Activated naive CD4-positive, alpha-beta T cell treated with anti-CD3 and anti-CD28 coated beads, Interleukin-2, amount 50 U/mL, for 24 hours (primary cell): ENCODE results near the gene ADGRF5.

Experiments used
- H3K27ac Mint-ChIP-seq: one replicate; pipeline ENCODE4 v1.8.0; 2021; ENCODE audit warnings: mild to moderate bottlenecking, mixed read lengths
- H3K27me3 Mint-ChIP-seq: one replicate; pipeline ENCODE4 v1.8.0; 2021; ENCODE audit warnings: mixed read lengths
- H3K36me3 Mint-ChIP-seq: one replicate; pipeline ENCODE4 v1.8.0; 2021; ENCODE audit warnings: mixed read lengths
- H3K4me1 Mint-ChIP-seq: one replicate; pipeline ENCODE4 v1.8.0; 2021; ENCODE audit warnings: mixed read lengths
- H3K4me3 Mint-ChIP-seq: one replicate; pipeline ENCODE4 v1.8.0; 2021; ENCODE audit warnings: mild to moderate bottlenecking, mixed read lengths
- H3K9me3 Mint-ChIP-seq: one replicate; pipeline ENCODE4 v1.8.0; 2021; ENCODE audit warnings: mixed read lengths

Gene ADGRF5, protein sequence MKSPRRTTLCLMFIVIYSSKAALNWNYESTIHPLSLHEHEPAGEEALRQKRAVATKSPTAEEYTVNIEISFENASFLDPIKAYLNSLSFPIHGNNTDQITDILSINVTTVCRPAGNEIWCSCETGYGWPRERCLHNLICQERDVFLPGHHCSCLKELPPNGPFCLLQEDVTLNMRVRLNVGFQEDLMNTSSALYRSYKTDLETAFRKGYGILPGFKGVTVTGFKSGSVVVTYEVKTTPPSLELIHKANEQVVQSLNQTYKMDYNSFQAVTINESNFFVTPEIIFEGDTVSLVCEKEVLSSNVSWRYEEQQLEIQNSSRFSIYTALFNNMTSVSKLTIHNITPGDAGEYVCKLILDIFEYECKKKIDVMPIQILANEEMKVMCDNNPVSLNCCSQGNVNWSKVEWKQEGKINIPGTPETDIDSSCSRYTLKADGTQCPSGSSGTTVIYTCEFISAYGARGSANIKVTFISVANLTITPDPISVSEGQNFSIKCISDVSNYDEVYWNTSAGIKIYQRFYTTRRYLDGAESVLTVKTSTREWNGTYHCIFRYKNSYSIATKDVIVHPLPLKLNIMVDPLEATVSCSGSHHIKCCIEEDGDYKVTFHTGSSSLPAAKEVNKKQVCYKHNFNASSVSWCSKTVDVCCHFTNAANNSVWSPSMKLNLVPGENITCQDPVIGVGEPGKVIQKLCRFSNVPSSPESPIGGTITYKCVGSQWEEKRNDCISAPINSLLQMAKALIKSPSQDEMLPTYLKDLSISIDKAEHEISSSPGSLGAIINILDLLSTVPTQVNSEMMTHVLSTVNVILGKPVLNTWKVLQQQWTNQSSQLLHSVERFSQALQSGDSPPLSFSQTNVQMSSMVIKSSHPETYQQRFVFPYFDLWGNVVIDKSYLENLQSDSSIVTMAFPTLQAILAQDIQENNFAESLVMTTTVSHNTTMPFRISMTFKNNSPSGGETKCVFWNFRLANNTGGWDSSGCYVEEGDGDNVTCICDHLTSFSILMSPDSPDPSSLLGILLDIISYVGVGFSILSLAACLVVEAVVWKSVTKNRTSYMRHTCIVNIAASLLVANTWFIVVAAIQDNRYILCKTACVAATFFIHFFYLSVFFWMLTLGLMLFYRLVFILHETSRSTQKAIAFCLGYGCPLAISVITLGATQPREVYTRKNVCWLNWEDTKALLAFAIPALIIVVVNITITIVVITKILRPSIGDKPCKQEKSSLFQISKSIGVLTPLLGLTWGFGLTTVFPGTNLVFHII (N-terminal part only)

GRCh38 chr6:46921731-46922130, at the start of gene ADGRF5:
Gene ADGRF5 (minus strand): TSS chr6:46921938. CDS start chr6:46906762, 15,176 bp downstream.
- Mint-ChIP-seq H3K27ac (no peak within 1 kb of the TSS), H3K4me3 (no peak within 1 kb of the TSS), H3K36me3 (no peaks in the 10 kb centered on the region), H3K9me3 (peaks cover 6% of the 10 kb centered on the region), H3K27me3 (peaks cover 1% of the 10 kb centered on the region), H3K4me1 (no peaks in the 10 kb centered on the region)

DNA sequence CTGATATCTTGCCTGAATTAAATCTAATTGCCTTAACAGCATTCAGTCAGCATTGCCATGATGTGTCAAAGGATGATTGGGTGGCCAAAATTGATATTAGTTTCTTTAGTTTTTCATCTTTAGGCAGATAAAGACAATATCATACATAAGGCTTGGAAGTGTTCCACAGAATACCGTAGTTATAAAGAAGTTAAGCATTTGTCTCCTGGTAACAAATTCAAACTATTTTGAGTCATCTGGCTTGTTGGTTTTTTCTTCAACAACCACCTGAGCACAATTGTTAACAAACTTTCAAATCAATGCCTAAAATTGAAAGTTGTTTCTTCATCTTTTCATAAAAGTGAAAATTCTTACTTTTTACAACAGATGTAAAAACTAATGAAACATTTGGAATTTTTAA, 47.5 kb upstream of the ADGRF5 start:
- Mint-ChIP-seq H3K27ac (no peak overlapping the region), H3K4me1 (no peaks in the 10 kb centered on the region), H3K9me3 (no peaks in the 10 kb centered on the region), H3K27me3 (peaks cover 8% of the 10 kb centered on the region), H3K36me3 (no peaks in the 10 kb centered on the region), H3K4me3 (no peak overlapping the region)

GRCh38 chr6:46967826-46968349, 46.1 kb upstream of the ADGRF5 start:
- Mint-ChIP-seq H3K27ac (no peak overlapping the region), H3K36me3 (no peaks in the 10 kb centered on the region), H3K27me3 (peaks cover 7% of the 10 kb centered on the region), H3K4me1 (no peaks in the 10 kb centered on the region), H3K4me3 (no peak overlapping the region), H3K9me3 (no peaks in the 10 kb centered on the region)

DNA sequence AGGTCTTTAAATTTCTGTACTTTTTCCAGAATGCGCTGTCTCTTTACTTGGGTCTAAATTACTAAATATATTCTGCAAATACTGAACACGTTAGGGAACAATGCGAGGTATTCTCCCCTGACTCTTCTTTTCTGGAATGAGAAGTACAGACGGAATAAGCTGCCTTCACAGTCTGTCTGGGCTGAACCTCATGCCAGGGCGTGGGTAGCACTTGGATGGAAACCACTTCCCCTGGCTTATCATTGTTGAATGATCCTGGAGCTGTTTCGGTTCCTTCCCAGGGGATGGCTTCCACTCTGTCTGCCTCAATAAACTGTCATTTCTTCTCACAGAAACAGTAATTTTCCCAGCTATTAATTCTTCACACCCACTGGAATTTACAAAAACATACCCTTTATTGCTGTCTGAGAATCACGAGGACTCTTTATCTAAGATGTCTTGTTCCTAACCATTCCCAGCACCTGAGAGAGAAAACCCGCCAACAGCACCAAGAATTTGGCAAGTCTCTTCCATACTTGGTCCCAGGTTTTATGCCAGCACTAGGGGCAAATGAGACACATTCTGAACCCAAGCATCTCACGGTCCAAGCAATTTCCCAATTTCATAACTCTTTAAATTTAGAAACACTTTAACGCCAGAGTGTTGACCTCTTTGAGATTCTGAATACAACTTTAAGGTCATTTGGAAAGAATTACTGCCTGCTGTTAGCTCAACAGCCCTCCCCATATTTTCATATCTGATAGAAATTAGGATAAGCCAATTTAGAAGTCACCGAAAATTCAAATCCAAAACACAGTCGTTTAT, 43.2 kb upstream of the ADGRF5 start:
- no peaks in the 10 kb centered on the region for H3K9me3 Mint-ChIP-seq
- no peaks in the 10 kb centered on the region for H3K4me1 Mint-ChIP-seq
- H3K27ac Mint-ChIP-seq = no peak overlapping the region
- no peak overlapping the region for H3K4me3 Mint-ChIP-seq
- H3K36me3 Mint-ChIP-seq = no peaks in the 10 kb centered on the region
- peaks cover 5% of the 10 kb centered on the region for H3K27me3 Mint-ChIP-seq

DNA sequence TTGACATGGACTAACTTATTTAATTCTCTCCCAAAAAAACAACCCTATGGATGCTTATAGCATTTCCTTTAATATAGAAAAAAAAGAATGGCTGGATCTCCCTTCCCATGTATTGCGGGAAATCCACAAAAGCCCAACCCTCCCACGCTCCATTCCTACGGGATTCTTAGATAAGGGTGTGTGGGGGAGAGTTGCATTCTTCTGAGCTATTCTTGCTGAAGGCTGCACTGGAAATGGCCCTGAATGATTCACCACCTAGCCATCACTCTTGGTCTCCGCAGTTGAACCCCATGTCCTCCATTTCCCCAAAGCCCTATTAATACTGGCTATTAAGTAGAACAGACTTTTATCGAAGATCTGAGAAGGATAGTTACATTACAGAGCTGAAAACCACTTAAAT, 41.9 kb upstream of the ADGRF5 start:
- H3K4me1 Mint-ChIP-seq = no peaks in the 10 kb centered on the region
- H3K27me3 Mint-ChIP-seq = peaks cover 5% of the 10 kb centered on the region
- H3K27ac Mint-ChIP-seq = no peak overlapping the region
- no peaks in the 10 kb centered on the region for H3K9me3 Mint-ChIP-seq
- no peak overlapping the region for H3K4me3 Mint-ChIP-seq
- no peaks in the 10 kb centered on the region for H3K36me3 Mint-ChIP-seq

DNA sequence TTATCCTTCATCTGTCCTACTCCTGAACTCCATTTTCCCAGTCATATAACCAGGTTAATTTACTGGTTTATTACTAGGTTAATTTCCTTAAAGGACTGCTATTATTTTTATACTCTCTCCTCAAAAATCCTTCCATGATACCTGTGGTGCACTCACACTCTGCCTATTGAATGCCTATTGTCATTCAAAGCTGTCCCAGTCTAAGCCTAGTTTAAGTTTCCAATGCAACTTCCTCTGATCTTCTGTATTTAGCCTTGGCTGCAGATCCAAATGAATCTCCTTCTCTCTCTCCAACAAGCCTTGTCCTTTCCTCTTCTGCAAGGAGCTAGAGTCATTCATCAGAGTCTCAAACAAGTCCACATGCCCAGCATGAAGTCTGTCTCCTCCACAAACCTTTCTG, 41.3 kb upstream of the ADGRF5 start:
- Mint-ChIP-seq H3K27ac (no peak overlapping the region), H3K36me3 (no peaks in the 10 kb centered on the region), H3K27me3 (peaks cover 5% of the 10 kb centered on the region), H3K9me3 (no peaks in the 10 kb centered on the region), H3K4me1 (no peaks in the 10 kb centered on the region), H3K4me3 (no peak overlapping the region)

- Mint-ChIP-seq H3K27me3 (peaks cover 3% of the 10 kb centered on the region), H3K4me3 (no peak overlapping the region), H3K4me1 (no peaks in the 10 kb centered on the region), H3K27ac (no peak overlapping the region), H3K36me3 (no peaks in the 10 kb centered on the region), H3K9me3 (no peaks in the 10 kb centered on the region)
Observed at GRCh38 chr6:46961711-46962110, 40.0 kb upstream of the ADGRF5 start.

- Mint-ChIP-seq H3K4me1 (no peaks in the 10 kb centered on the region), H3K9me3 (no peaks in the 10 kb centered on the region), H3K4me3 (no peak overlapping the region), H3K27me3 (no peaks in the 10 kb centered on the region), H3K27ac (no peak overlapping the region), H3K36me3 (no peaks in the 10 kb centered on the region)
Observed at GRCh38 chr6:46961232-46961631, 39.5 kb upstream of the ADGRF5 start.

DNA sequence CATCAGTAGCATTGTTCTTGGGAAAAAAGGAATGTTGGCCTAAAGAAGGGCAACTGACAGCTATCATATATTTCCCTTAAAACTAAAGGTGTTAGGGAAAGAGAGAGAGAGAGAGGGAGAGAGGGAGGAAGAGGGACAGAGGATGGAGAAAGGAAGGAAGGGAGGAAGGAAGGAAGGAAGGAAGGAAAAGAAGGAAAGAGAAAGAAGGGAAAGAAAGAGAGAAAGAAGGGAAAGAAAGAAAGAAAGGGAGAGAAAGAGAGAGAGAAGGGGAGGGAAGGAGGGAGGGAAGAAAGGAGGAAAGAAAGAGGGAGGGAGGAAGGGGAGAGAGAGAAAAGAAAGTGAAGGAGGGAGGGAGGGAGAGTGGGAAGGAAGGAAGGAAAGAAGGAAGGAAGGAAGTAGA, 37.7 kb upstream of the ADGRF5 start:
- no peaks in the 10 kb centered on the region for H3K4me1 Mint-ChIP-seq
- H3K9me3 Mint-ChIP-seq = no peaks in the 10 kb centered on the region
- no peaks in the 10 kb centered on the region for H3K36me3 Mint-ChIP-seq
- H3K27me3 Mint-ChIP-seq = peaks cover 3% of the 10 kb centered on the region
- no peak overlapping the region for H3K4me3 Mint-ChIP-seq
- no peak overlapping the region for H3K27ac Mint-ChIP-seq

DNA sequence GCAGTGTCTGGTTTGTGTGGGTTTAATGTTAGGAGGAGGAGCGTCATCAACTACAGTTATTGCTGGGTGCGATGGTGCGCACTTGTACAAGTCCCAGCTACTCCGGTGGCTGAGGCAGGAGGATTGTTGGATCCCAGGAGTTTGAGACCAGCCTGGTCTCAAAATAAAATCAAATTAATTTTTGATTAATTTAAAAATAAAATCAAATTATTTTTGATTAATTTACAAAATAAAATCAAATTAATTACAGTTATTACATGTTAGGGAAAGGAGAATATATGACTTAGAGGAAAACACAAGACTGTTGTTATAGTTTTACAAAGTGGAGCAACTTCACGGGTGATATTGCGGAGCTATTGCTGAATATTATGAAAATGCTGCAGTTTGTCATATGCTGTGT, 34.7 kb upstream of the ADGRF5 start:
- Mint-ChIP-seq H3K27ac (no peak overlapping the region), H3K4me3 (no peak overlapping the region), H3K36me3 (no peaks in the 10 kb centered on the region), H3K9me3 (no peaks in the 10 kb centered on the region), H3K27me3 (peaks cover 3% of the 10 kb centered on the region), H3K4me1 (no peaks in the 10 kb centered on the region)

GRCh38 chr6:46954837-46955451, 33.2 kb upstream of the ADGRF5 start:
- Mint-ChIP-seq H3K36me3 (no peaks in the 10 kb centered on the region), H3K27ac (no peak overlapping the region), H3K9me3 (no peaks in the 10 kb centered on the region), H3K27me3 (peaks cover 3% of the 10 kb centered on the region), H3K4me1 (no peaks in the 10 kb centered on the region), H3K4me3 (no peak overlapping the region)

DNA sequence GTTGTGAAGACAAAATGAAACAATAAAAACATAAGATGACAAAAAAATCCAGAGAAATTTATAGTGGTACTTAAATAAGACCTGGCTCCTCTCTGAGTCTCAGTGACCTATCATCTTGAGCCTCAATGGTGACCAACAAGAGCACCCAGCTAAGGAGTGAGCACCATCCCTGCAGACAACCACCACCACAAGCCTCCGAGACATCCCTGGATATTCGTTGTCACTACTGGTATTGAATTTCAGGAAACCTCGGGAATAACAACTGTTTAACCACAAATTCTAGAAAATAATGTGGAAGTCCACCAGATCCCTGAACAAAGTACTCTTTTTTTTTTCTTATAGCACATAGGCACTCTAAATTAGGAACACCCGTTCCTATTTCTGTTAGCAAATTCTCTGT, 32.2 kb upstream of the ADGRF5 start:
- no peak overlapping the region for H3K4me3 Mint-ChIP-seq
- no peaks in the 10 kb centered on the region for H3K4me1 Mint-ChIP-seq
- no peaks in the 10 kb centered on the region for H3K36me3 Mint-ChIP-seq
- no peak overlapping the region for H3K27ac Mint-ChIP-seq
- no peaks in the 10 kb centered on the region for H3K9me3 Mint-ChIP-seq
- H3K27me3 Mint-ChIP-seq = peaks cover 3% of the 10 kb centered on the region

GRCh38 chr6:46949632-46950280, 28.0 kb upstream of the ADGRF5 start:
- Mint-ChIP-seq H3K4me3 (no peak overlapping the region), H3K27ac (no peak overlapping the region), H3K36me3 (no peaks in the 10 kb centered on the region), H3K9me3 (no peaks in the 10 kb centered on the region), H3K4me1 (no peaks in the 10 kb centered on the region), H3K27me3 (no peaks in the 10 kb centered on the region)

GRCh38 chr6:46948699-46949098, 27.0 kb upstream of the ADGRF5 start:
- Mint-ChIP-seq H3K36me3 (no peaks in the 10 kb centered on the region), H3K9me3 (no peaks in the 10 kb centered on the region), H3K4me3 (no peak overlapping the region), H3K27me3 (no peaks in the 10 kb centered on the region), H3K4me1 (no peaks in the 10 kb centered on the region), H3K27ac (no peak overlapping the region)
